RWPE1 (cell line): ENCODE data around the gene CHFR.

Experiments
- CTCF ChIA-PET: fragments of 350-600 bp; sonication (Branson Sonifier 250); formaldehyde crosslinking; extraction: SDS; loops from one replicate; lab custom pipeline; 2021; lab: Yijun Ruan, JAX
- POLR2A ChIA-PET: fragments of 400-600 bp; formaldehyde crosslinking; extraction: SDS; loops from one replicate; lab custom pipeline; 2020; ENCODE audit warnings: antibody characterized with exemption; ENCODE audit not compliant: low non-redundant PET; lab: Yijun Ruan, JAX
- DNase-seq: peaks from one replicate; pipeline ENCODE4 v3.0.0; 2012; ENCODE audit warnings: low spot score
- H3K27ac ChIP-seq: fragments of 450-650 bp; 2 replicates; pipeline ENCODE4 v1.5.1; 2017
- TF ChIP-seq, protein P1 (sequence below): fragments of 450-650 bp; conservative IDR thresholded peaks from 2 replicates; pipeline ENCODE4 v1.5.1; 2017; ENCODE audit warnings: low read depth, mild to moderate bottlenecking

Gene CHFR

DNA sequence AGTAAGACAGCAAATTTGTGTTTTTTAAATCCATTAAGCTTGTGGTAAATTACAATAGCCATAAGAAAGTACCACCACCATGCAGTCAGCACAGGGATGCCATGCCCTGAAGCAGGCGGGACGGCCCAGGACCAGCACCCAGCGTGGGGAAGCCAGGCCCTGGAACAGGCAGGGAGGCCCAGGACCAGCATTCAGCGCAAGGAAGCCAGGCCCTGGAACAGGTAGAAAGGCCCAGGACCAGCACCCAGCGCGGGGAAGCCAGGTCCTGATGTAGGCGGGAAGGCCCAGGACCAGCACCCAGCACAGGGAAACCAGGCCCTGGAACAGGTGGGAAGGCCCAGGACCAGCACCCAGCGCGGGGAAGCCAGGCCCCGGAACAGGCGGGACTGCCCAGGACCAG lies 13.2 kb downstream of the CHFR start:
- ChIA-PET POLR2A (no interaction called here), CTCF (no interaction called here)
- DNase-seq, result no peak
- no peak overlapping the region for H3K27ac ChIP-seq
- TF ChIP-seq, protein P1, sequence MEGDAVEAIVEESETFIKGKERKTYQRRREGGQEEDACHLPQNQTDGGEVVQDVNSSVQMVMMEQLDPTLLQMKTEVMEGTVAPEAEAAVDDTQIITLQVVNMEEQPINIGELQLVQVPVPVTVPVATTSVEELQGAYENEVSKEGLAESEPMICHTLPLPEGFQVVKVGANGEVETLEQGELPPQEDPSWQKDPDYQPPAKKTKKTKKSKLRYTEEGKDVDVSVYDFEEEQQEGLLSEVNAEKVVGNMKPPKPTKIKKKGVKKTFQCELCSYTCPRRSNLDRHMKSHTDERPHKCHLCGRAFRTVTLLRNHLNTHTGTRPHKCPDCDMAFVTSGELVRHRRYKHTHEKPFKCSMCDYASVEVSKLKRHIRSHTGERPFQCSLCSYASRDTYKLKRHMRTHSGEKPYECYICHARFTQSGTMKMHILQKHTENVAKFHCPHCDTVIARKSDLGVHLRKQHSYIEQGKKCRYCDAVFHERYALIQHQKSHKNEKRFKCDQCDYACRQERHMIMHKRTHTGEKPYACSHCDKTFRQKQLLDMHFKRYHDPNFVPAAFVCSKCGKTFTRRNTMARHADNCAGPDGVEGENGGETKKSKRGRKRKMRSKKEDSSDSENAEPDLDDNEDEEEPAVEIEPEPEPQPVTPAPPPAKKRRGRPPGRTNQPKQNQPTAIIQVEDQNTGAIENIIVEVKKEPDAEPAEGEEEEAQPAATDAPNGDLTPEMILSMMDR, result no peak

DNA sequence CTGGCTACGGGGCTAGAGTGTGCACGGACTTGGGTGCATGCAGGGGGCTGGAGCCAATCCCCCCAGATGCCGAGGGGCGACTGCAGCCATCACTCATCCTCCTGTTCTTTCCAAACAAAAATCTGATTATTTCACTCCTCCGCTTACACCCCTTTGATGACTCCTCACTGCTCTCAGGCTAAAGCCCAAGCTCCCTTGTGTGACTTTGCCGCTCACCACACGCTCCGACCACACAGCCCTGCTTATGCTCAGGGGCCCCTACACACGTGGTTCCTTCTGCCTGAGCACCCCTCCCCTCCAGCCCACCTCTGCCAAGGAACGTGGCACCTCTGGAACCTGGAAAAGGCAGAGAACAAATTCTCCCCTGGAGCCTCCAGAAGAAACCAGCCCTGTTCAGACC lies 13.7 kb downstream of the CHFR start:
- DNase-seq, result no peak
- TF ChIP-seq, protein P1, result no peak
- POLR2A ChIA-PET, result no interaction called here
- CTCF ChIA-PET, result interaction anchor here (0.5 kb wide), 1 partner anchor 731 kb away, joined by 3 read pairs; no protein-coding TSS in a partner anchor
- H3K27ac ChIP-seq, result no peak overlapping the region

DNA sequence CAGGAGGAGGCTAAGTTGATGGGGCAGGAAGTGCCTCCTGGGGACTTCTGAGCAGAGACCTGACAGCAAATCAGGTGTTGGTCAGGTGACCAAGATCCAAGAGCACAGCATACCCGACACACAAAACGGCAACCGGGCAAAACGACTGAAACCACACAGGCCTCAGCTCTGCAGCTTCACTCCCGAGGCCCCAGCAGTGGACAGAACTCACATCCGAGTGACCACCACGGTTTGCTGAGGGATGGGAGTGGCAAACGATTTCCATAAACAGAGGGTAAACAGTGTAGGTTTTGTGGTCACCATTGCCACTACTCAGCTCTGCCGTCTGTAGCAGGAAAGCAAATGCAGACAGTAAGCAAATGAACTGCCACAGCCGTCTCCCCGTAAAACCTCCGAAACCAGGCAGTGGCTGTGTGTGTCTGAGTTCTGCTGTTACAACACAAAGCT lies 14.4 kb downstream of the CHFR start:
- ChIA-PET POLR2A (no interaction called here), CTCF (interaction anchor here (0.5 kb wide), 1 partner anchor 730 kb away, joined by 3 read pairs; no protein-coding TSS in a partner anchor)
- TF ChIP-seq, protein P1, result no peak
- no peak overlapping the region for H3K27ac ChIP-seq
- no peak for DNase-seq

DNA sequence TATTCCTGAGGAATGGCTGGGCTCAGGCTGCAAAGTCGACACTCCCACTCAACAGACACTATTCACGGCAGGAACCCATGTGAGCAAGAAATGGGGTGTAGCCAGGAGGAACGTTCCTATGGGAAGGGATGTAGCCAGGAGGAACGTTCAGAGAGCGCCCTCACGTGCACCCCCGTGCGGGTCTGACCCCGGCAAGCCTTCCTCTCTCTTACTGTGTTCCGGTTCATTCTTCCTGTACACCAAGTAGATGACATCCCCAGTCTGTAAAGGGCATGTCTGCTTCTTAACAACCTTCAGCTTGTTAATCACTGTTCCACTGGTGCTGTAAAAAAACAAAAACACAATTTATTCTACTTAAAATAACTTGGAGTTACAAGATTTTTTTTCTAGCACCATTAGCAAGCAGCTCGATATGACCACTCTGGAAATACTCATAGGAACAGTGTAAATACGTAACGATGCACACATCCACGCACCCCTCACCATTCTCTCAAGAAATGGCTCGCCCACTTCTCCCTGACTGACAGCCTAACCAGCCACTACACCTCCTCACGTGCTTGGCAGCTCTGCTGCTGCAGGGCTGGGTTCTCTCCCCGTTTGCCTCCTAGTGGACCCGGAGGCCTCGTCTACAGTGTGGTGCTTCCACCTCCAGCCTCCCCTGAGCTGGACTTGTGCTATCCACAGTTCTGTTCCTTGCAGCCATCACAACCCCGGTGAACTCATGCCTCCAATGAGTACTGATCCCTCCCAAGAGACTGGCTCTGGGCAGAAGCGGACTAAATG lies 15.1 kb downstream of the CHFR start:
- TF ChIP-seq, protein P1, result no peak
- H3K27ac ChIP-seq, result no peak overlapping the region
- CTCF ChIA-PET, result no interaction called here
- DNase-seq, result no peak
- POLR2A ChIA-PET, result no interaction called here

DNA sequence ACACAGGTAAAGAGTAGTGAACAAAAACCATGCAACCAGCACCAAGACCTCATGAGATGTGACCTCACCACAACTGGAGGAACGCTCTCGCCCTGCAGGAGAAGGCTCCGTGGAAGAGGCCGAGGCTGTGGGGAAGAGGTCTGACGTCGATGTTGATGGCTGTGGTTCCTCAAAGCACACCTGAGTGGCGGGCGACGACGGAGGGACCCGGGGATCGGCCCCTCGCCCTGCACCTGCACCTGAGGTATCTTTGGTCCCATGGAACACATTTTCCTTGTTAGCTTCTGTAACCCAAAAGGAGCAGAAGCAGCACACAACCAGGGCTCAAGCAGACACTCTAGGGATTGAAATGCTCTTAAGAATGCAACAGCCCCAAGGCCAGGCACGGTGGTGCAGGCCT lies 17.9 kb downstream of the CHFR start:
- CTCF ChIA-PET, result no interaction called here
- no peak for DNase-seq
- TF ChIP-seq, protein P1, result no peak
- POLR2A ChIA-PET, result interaction anchor here (0.7 kb wide), 1 partner anchor 31 kb away, joined by 3 read pairs; no protein-coding TSS in a partner anchor
- H3K27ac ChIP-seq, result no peak overlapping the region

DNA sequence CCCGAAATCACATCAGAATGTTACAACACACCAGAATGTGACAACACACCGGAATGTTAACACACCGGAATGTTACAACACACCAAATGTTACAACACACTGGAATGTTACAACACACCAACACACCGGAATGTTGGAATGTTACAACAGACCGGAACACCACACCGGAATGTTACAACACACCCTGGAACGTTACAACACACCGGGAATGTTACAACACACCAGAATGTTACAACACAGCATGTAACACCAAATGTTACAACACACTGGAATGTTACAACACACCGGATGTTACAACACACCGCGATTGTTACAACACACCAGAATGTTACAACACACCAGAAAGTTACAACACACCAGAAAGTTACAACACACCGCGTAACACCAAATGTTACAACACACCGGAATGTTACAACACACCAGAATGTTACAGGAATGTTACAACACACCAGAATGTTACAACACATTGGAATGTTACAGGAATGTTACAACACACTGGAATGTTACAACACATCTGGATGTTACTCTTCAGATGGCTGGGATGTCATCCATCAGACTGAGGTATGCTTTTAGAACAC lies 21.1 kb downstream of the CHFR start:
- POLR2A ChIA-PET, result no interaction called here
- peak overlapping the region; percentile 69 for H3K27ac ChIP-seq
- TF ChIP-seq, protein P1, result no peak
- CTCF ChIA-PET, result no interaction called here
- peak; percentile 15 for DNase-seq
